Panc1 (cell line): ENCODE measurements around the gene BMX. TPM values are rescaled to one million over a fixed set of nuclear protein-coding genes. Genes with fewer than 3 reads are reported as not detected.

ENCODE experiments used
- ATAC-seq: fragments of 200-7000 bp; cut with Tn5 transposase; 2 replicates; pipeline ENCODE4 v1.9.1; 2020; ENCODE audit warnings: mild to moderate bottlenecking, moderate library complexity
- BruUV-seq: library from RNA; stranded (reverse); fragments of 400-500 nt; replicated peaks from 2 replicates; lab custom pipeline; 2021; lab: Mats Ljungman, UMichigan
- CTCF ChIA-PET: fragments of 300-600 bp; sonication (Branson Sonifier 250); formaldehyde crosslinking; loops from one replicate; lab custom pipeline; 2022; ENCODE audit warnings: antibody characterized with exemption; lab: Charles Lee
- POLR2A ChIA-PET: fragments of 300-600 bp; sonication (Branson Sonifier 250); formaldehyde crosslinking; loops from one replicate; lab custom pipeline; 2022; ENCODE audit warnings: antibody characterized with exemption; lab: Charles Lee
- DNase-seq: peaks from one replicate; pipeline ENCODE4 v3.0.0-alpha.2; 2010; ENCODE audit warnings: low read depth, low spot score
- H3K27ac ChIP-seq: 2 replicates; pipeline ENCODE4 v1.5.1; 2011; ENCODE audit warnings: mild to moderate bottlenecking, low read length, inconsistent platforms
- H3K27me3 ChIP-seq: fragments of 200-500 bp; sonication (Bioruptor generic); 2 replicates; pipeline ENCODE4 v1.6.0; 2014; ENCODE audit warnings: low read length, inconsistent platforms; ENCODE audit not compliant: control insufficient read depth, insufficient read depth
- H3K36me3 ChIP-seq: fragments of 200-500 bp; sonication (Bioruptor generic); 2 replicates; pipeline ENCODE4 v1.5.1; 2014; ENCODE audit warnings: inconsistent platforms, mild to moderate bottlenecking, low read length, moderate library complexity; ENCODE audit not compliant: control insufficient read depth, insufficient read depth
- H3K4me1 ChIP-seq: 2 replicates; pipeline ENCODE4 v1.5.1; 2011; ENCODE audit warnings: inconsistent platforms, mild to moderate bottlenecking, low read length, moderate library complexity; ENCODE audit not compliant: control insufficient read depth, insufficient read depth
- H3K4me3 ChIP-seq, 2 experiments: 2 replicates each; pipeline ENCODE4 v1.5.1; 2011 to 2012; ENCODE audit warnings: low read depth in 2 of 2, low read length in 2 of 2, mild to moderate bottlenecking in 2 of 2, inconsistent platforms in 1 of 2, moderate library complexity in 1 of 2
- H3K9me3 ChIP-seq: fragments of 200-500 bp; sonication (Bioruptor generic); 2 replicates; pipeline ENCODE4 v1.5.1; 2014; ENCODE audit warnings: low read depth, mild to moderate bottlenecking, inconsistent platforms, low read length, moderate library complexity; ENCODE audit not compliant: control insufficient read depth, insufficient read depth
- CTCF ChIP-seq: fragments of 450-650 bp; IDR thresholded peaks from 2 replicates; pipeline ENCODE4 v1.5.1; 2017; ENCODE audit warnings: mild to moderate bottlenecking
- POLR2AphosphoS5 ChIP-seq: IDR thresholded peaks from 2 replicates; pipeline ENCODE4 v1.6.1; 2012; ENCODE audit warnings: mild to moderate bottlenecking, low read depth, low read length, moderate library complexity
- REST ChIP-seq, 2 experiments: IDR thresholded peaks; 2 replicates each; pipeline ENCODE4 v1.6.1; 2011 to 2012; ENCODE audit warnings: low read depth in 2 of 2, control low read depth in 1 of 2, low read length in 1 of 2, mild to moderate bottlenecking in 1 of 2, moderate library complexity in 1 of 2; ENCODE audit not compliant: insufficient read depth in 1 of 2
- SIN3A ChIP-seq: IDR thresholded peaks from 2 replicates; pipeline ENCODE4 v1.6.1; 2012; ENCODE audit warnings: low read depth, mild to moderate bottlenecking, low read length, moderate library complexity, borderline replicate concordance; ENCODE audit not compliant: insufficient read depth
- TCF7L2 ChIP-seq: IDR thresholded peaks from 2 replicates; pipeline ENCODE4 v1.6.1; 2011; ENCODE audit warnings: mild to moderate bottlenecking, low read depth, low read length, inconsistent platforms
- in situ Hi-C: cut with HindIII; loops from 2 replicates; pipeline ENCODE4 v1.10.0; 2016; ENCODE audit warnings: low sequenced_read_pairs, low pct_unique_long_range_greater_than_20kb
- intact Hi-C: fragments of 100-400 bp; cut with micrococcal nuclease; formaldehyde crosslinking; loops from one replicate; pipeline ENCODE4 v1.10.0; 2022; ENCODE audit not compliant: unreplicated experiment
- total RNA-seq: library from RNA; stranded (reverse); gene quantifications from one replicate; pipeline ENCODE4 v1.2.1, GENCODE V29; 2021; ENCODE audit not compliant: unreplicated experiment

Gene BMX
- total RNA-seq, 1 experiment from 2014 or later = not detected

- H3K4me1 ChIP-seq = no peaks in the 10 kb centered on the region
- H3K4me3 ChIP-seq = no peak overlapping the region
- H3K27me3 ChIP-seq = no peaks in the 10 kb centered on the region
- TF ChIP-seq POLR2AphosphoS5 = no peak
- no peak for TF ChIP-seq TCF7L2
- TF ChIP-seq CTCF = no peak
- TF ChIP-seq REST (IDR thresholded peaks at IDR 0.05; ENCODE audit: insufficient read depth in 1 of 2, low read depth in 2 of 2, low read length in 1 of 2) = no peak
- no peak for TF ChIP-seq SIN3A
- in situ Hi-C loops (no loop called here), intact Hi-C loops (no loop called here)
- ATAC-seq (no peak), DNase-seq (no peak)
- ChIA-PET POLR2A (no interaction called here), CTCF (no interaction called here)
- no peaks in the 10 kb centered on the region for H3K36me3 ChIP-seq
- H3K9me3 ChIP-seq = no peaks in the 10 kb centered on the region
- BruUV-seq = no TSS peak
- no peak overlapping the region for H3K27ac ChIP-seq
Measured at GRCh38 chrX:15524417-15524816, 23.8 kb downstream of the BMX start.

- in situ Hi-C loops = no loop called here
- DNase-seq (no peak), ATAC-seq (no peak)
- H3K36me3 ChIP-seq = no peaks in the 10 kb centered on the region
- ChIA-PET CTCF (no interaction called here), POLR2A (no interaction called here)
- intact Hi-C loops = no loop called here
- no TSS peak for BruUV-seq
- no peaks in the 10 kb centered on the region for H3K4me1 ChIP-seq
- no peak for TF ChIP-seq REST (IDR thresholded peaks at IDR 0.05; ENCODE audit: insufficient read depth in 1 of 2, low read depth in 2 of 2, low read length in 1 of 2)
- no peak for TF ChIP-seq TCF7L2
- TF ChIP-seq CTCF = no peak
- TF ChIP-seq SIN3A = no peak
- TF ChIP-seq POLR2AphosphoS5 = no peak
- no peaks in the 10 kb centered on the region for H3K9me3 ChIP-seq
- no peak overlapping the region for H3K27ac ChIP-seq
- H3K27me3 ChIP-seq = no peaks in the 10 kb centered on the region
- no peak overlapping the region for H3K4me3 ChIP-seq
Measured at GRCh38 chrX:15525664-15526416, 25.2 kb downstream of the BMX start.
